Stomach smooth muscle (tissue), 2 donors: ENCODE data around the gene DHRSX.
"Not testable (repeated sequence)": the region's sequence is repeated elsewhere in the genome, so short reads cannot be mapped to it uniquely, and the experiment has no call there.

Experiments used
- H3K27ac ChIP-seq: one replicate; pipeline ENCODE4 v1.7.0; 2013; ENCODE audit warnings: mild to moderate bottlenecking, low read length, inconsistent platforms
- H3K27me3 ChIP-seq, 2 donors: one replicate each; pipeline ENCODE4 v1.7.0; 2013; ENCODE audit warnings: low read length in 2 of 2; ENCODE audit not compliant: insufficient read depth in 2 of 2, control insufficient read depth in 1 of 2
- H3K36me3 ChIP-seq, 2 donors: one replicate each; pipeline ENCODE4 v1.7.0; 2013; ENCODE audit warnings: low read length in 2 of 2; ENCODE audit not compliant: control insufficient read depth in 2 of 2, insufficient read depth in 2 of 2
- H3K4me1 ChIP-seq: one replicate; pipeline ENCODE4 v1.7.0; 2013; ENCODE audit warnings: low read length; ENCODE audit not compliant: control insufficient read depth, insufficient read depth
- H3K4me3 ChIP-seq, 2 donors: one replicate each; pipeline ENCODE4 v1.7.0; 2013; ENCODE audit warnings: low read length in 2 of 2
- H3K9ac ChIP-seq, 2 donors: one replicate each; pipeline ENCODE4 v1.7.0; 2013; ENCODE audit warnings: low read length in 2 of 2, mild to moderate bottlenecking in 1 of 2
- H3K9me3 ChIP-seq, 2 donors: one replicate each; pipeline ENCODE4 v1.7.0; 2013; ENCODE audit warnings: low read length in 2 of 2; ENCODE audit not compliant: control insufficient read depth in 2 of 2
- donor health status: healthy.
- donor health status: Pancreatic carcinoma.

DHRSX gene

DNA sequence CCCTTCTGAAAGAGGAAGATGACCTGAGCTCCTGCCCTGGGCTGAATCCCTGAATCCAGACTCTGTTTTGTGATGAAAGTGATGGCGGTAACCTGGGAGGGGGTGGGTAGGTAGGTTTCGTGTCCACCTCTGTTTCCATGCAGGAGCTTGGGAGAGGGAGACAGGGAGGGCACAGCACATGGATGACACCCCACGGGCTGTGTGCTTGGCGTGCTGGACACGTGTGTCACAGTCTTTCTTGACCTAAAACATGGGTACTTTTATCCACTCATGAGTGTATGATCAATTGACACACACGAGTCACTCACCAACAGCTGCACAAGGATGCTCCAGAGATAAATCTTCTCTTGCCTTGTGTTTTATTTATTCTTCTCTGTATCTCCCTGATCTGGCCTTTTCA, 111.5 kb downstream of the DHRSX start:
- Histone ChIP-seq H3K4me3 (no peak overlapping the region), H3K9ac (no peak overlapping the region), H3K9me3 (peaks cover 7 to 9% of the 10 kb centered on the region in 2 donors), H3K36me3 (peaks cover 6% of the 10 kb centered on the region in 2 donors), H3K27ac (no peak overlapping the region), H3K4me1 (peaks cover 2% of the 10 kb centered on the region), H3K27me3 (no peaks in the 10 kb centered on the region)

DNA sequence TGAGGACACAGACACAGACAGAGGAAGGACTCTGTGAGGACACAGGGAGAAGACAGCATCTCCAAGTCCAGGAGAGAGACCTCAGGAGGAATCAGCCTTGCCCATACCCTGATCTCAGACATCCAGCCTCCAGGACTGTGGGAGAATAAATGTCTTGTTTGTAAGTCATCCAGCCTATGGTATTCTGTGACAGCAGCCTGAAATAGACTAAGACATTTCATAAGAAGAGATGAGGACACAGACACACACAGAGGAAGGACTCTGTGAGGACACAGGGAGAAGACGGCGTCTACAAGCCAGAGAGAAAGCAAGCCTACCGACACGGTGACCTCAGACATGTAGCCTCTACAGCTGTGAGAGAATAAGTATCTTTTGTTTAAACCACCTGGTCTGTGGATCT, 112.1 kb downstream of the DHRSX start:
- Histone ChIP-seq H3K36me3 (peaks cover 6% of the 10 kb centered on the region in 2 donors), H3K27me3 (no peaks in the 10 kb centered on the region), H3K9ac (no peak overlapping the region), H3K9me3 (peaks cover 7 to 9% of the 10 kb centered on the region in 2 donors), H3K27ac (no peak overlapping the region), H3K4me1 (peaks cover 2% of the 10 kb centered on the region), H3K4me3 (no peak overlapping the region)

DNA sequence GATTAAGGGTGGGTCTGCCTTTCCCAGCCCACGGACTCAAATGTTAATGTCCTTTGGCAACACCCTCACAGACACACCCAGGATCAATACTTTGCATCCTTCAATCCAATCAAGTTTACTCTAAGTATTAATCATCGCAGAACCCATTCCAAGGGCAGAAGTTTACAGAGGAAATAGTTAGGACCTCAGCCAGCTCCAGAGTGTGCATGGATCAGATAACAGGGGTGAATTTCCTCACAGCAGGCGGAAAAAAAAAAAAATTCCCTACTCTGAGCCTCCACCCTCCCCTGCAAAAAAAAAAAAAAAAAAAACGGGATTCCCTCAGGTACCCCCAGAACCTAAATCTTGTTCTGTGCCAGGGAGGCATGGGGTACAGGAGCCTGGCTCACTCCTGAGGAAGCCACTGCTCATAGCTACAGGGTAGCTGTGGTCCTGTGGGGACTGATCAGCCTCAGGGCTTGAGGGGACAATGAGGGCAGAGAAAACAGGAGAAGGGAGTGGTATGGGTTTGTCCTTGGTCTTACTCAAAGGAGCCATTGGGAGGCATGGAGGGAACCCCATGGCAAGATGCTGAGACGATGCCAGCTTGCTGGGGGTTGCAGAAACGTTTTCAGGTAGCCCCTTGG, 113.0 kb downstream of the DHRSX start:
- H3K4me1 ChIP-seq: peaks cover 2% of the 10 kb centered on the region
- H3K4me3 ChIP-seq: no peak overlapping the region
- H3K9me3 ChIP-seq: peaks cover 7 to 9% of the 10 kb centered on the region in 2 donors
- H3K27me3 ChIP-seq: no peaks in the 10 kb centered on the region
- H3K36me3 ChIP-seq: peaks cover 6% of the 10 kb centered on the region in 2 donors
- no peak overlapping the region for H3K27ac ChIP-seq
- no peak overlapping the region for H3K9ac ChIP-seq

DNA sequence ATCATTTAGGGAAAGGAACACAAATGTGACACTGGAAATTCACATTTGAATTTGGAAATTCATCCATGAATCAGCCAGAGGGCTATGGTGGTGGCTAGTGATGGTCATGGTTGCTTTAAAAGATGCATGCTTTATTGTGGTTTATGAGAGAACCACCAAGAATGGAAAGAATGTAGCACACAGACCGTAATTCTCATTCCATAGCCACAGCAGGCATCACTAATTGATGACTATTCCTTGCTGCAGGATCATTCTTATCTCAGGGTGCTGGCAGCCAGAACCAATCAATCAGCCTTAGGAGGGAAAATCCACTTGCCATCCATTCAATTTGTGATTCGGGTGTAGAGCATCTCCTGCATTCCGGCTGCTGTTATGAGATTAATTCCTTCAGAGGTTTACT, 115.6 kb downstream of the DHRSX start:
- H3K36me3 ChIP-seq: peaks cover 0 to 2% of the 10 kb centered on the region in 2 donors
- no peak overlapping the region for H3K4me3 ChIP-seq
- no peaks in the 10 kb centered on the region for H3K27me3 ChIP-seq
- H3K4me1 ChIP-seq: peaks cover 2% of the 10 kb centered on the region
- H3K9ac ChIP-seq: no peak overlapping the region
- no peaks in the 10 kb centered on the region for H3K9me3 ChIP-seq
- H3K27ac ChIP-seq: no peak overlapping the region

DNA sequence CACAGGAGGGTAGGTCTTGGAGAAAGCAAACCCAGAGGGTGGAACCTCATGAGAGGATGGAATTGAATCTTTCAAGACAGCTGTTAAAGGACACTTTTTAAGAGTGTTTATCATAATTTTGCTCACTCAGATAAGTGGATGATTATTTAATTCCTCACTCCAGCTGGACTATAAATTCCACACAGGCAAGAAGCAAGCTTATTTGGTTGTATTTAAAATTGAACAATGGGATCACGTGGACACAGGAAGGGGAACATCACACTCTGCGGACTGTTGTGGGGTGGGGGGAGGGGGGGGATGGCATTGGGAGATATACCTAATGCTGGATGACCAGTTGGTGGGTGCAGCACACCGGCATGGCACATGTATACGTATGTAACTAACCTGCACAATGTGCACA, 116.3 kb downstream of the DHRSX start:
- Histone ChIP-seq H3K9me3 (no peaks in the 10 kb centered on the region), H3K27me3 (no peaks in the 10 kb centered on the region), H3K4me3 (no peak overlapping the region), H3K27ac (no peak overlapping the region), H3K36me3 (peaks cover 0 to 2% of the 10 kb centered on the region in 2 donors), H3K4me1 (peaks cover 2% of the 10 kb centered on the region), H3K9ac (no peak overlapping the region)

DNA sequence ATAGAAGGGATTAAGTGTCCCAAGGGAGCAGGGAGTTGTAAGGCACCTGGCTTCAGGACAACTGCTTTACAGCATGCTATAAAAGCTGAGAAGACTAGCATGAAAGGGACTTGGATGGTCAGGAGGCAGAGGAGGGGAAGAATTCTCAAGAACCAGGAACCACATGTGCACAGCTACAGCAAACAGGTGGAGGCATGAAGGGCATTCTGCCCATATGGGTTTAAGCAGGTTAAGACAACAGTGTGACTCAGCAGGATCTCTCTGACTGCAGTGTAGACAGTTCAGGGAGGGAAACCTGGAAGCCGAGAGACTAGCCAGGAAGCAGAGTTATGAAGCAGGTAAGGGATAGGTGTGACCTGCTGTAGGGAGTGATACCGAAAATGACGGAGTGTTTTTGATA, 117.0 kb downstream of the DHRSX start:
- Histone ChIP-seq H3K4me1 (peaks cover 2% of the 10 kb centered on the region), H3K36me3 (no peaks in the 10 kb centered on the region), H3K27ac (no peak overlapping the region), H3K9ac (no peak overlapping the region), H3K27me3 (no peaks in the 10 kb centered on the region), H3K9me3 (no peaks in the 10 kb centered on the region), H3K4me3 (no peak overlapping the region)

DNA sequence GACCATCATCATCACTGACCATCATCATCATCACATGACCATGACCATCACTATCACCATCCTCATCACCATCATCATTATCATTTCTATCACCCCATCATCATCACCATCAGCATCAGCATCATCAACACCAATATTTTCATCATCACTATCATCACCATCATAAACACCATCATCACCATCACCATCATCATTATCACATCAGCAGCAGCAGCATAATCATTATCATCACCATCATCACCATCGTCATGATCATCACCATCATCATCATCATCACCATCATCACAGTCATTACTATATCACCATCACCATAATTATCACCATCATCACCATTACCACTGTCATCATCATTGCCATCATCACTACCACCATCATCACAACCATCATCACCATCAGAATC, 117.6 kb downstream of the DHRSX start:
- no peak overlapping the region for H3K4me3 ChIP-seq
- H3K4me1 ChIP-seq: peaks cover 2% of the 10 kb centered on the region
- H3K9ac ChIP-seq: no peak overlapping the region
- no peaks in the 10 kb centered on the region for H3K27me3 ChIP-seq
- no peak overlapping the region for H3K27ac ChIP-seq
- no peaks in the 10 kb centered on the region for H3K9me3 ChIP-seq
- no peaks in the 10 kb centered on the region for H3K36me3 ChIP-seq

DNA sequence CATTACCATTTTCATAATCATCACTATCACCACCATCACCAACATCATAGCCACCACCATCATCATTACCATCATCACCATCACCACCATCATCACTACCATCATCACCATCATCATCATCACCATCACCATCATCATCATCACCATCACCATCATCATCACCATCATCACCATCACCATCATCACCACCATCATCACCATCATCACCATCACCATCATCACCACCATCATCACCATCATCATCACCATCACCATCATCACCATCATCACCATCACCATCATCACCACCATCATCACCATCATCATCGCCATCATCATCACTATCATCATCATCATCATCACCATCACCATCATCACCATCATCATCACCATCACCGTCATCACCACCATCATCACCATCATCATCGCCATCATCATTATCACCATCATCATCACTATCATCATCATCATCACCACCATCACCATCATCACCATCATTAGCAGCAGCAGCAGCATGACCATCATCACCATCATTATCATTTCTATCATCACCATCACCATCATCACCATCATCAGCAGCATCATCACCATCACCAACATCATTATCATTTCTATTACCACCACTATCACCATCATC, 118.2 kb downstream of the DHRSX start:
- not testable (repeated sequence) for H3K27me3 ChIP-seq, H3K4me3 ChIP-seq, H3K9ac ChIP-seq, H3K4me1 ChIP-seq, H3K27ac ChIP-seq, H3K9me3 ChIP-seq, H3K36me3 ChIP-seq

DNA sequence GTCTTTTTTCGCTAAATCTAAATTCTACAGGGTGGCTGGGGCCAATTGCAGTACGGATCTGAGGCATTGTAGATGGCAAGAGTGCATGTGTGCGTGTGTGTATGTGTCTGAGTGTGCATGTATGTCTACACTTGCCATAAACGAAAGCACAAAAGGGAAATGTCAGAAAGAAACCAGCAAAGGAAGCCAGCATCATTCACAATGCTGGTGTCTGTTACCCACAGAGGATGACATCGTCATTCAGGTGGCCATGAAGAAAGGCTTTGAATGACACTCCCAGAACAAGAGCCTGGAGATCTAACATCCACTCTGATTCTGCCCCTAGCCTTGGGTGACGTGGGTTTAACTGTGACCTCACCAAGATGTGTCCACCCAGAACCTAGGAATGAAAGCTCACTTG, 124.6 kb downstream of the DHRSX start:
- no peak overlapping the region for H3K27ac ChIP-seq
- H3K9ac ChIP-seq: no peak overlapping the region
- H3K4me1 ChIP-seq: no peaks in the 10 kb centered on the region
- H3K36me3 ChIP-seq: no peaks in the 10 kb centered on the region
- H3K4me3 ChIP-seq: no peak overlapping the region
- H3K27me3 ChIP-seq: no peaks in the 10 kb centered on the region
- H3K9me3 ChIP-seq: no peaks in the 10 kb centered on the region

DNA sequence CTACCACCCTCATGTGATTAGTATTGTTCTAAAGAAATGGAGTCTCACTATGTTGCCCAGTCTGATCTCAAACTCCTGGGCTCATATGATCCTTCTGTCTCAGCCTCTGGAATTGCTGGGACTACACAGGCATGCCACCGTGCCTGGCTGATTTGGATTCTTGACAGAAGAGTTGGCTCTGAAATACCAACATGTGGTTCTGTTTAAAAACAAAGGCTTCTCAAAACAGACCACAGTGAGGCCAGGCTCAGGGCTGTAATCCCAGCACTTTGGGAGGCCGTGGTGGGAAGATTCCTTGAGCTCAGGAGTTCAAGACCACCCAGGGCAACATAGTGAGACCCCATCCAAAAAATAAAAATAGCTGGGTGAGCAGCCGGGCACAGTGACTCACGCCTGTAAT, 126.7 kb downstream of the DHRSX start:
- no peaks in the 10 kb centered on the region for H3K36me3 ChIP-seq
- no peak overlapping the region for H3K27ac ChIP-seq
- H3K9ac ChIP-seq: no peak overlapping the region
- no peaks in the 10 kb centered on the region for H3K4me1 ChIP-seq
- H3K27me3 ChIP-seq: no peaks in the 10 kb centered on the region
- no peaks in the 10 kb centered on the region for H3K9me3 ChIP-seq
- H3K4me3 ChIP-seq: no peak overlapping the region

DNA sequence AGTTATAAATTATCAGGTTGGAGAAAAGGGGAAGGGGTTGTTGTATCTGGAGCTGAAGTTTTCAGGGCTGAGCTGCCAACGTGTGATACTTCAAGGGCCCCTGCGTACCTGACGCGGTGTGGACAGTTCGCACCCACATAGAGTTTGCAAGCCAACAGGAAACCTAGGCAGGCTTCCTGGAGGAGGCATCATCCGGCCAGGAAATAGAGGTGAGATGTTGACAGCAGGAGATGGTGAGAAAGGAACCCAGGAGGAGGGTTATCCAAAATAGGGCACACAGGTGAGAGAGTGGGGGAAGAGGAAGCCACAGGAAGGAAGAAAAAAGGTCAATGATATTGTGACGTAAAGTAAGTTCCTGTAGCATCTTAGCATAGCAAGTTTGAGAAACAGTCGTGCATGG, 127.2 kb downstream of the DHRSX start:
- H3K4me3 ChIP-seq: no peak overlapping the region
- H3K27ac ChIP-seq: no peak overlapping the region
- no peaks in the 10 kb centered on the region for H3K27me3 ChIP-seq
- H3K9me3 ChIP-seq: no peaks in the 10 kb centered on the region
- no peaks in the 10 kb centered on the region for H3K36me3 ChIP-seq
- no peak overlapping the region for H3K9ac ChIP-seq
- no peaks in the 10 kb centered on the region for H3K4me1 ChIP-seq
